Ishikawa (cell line): ENCODE measurements around the gene ESR1.

Source experiments
- CEBPB ChIP-seq: IDR thresholded peaks from 2 replicates; pipeline ENCODE4 v1.6.1; 2012
- CREB1 ChIP-seq: IDR thresholded peaks from 2 replicates; pipeline ENCODE4 v1.6.1; 2012; ENCODE audit warnings: low read depth
- EGR1 ChIP-seq: IDR thresholded peaks from 2 replicates; pipeline ENCODE4 v1.6.1; 2012
- EP300 ChIP-seq: IDR thresholded peaks from 2 replicates; pipeline ENCODE4 v1.6.1; 2012; ENCODE audit warnings: borderline replicate concordance
- FOXM1 ChIP-seq: IDR thresholded peaks from 2 replicates; pipeline ENCODE4 v1.6.1; 2012; ENCODE audit warnings: low read depth, borderline replicate concordance
- NFIC ChIP-seq: IDR thresholded peaks from 2 replicates; pipeline ENCODE4 v1.6.1; 2012
- RAD21 ChIP-seq: IDR thresholded peaks from 2 replicates; pipeline ENCODE4 v1.6.1; 2012; ENCODE audit warnings: low read depth
- TAF1 ChIP-seq: IDR thresholded peaks from 2 replicates; pipeline ENCODE4 v1.6.1; 2012; ENCODE audit warnings: low read depth, mild to moderate bottlenecking
- TCF12 ChIP-seq: IDR thresholded peaks from 2 replicates; pipeline ENCODE4 v1.6.1; 2012; ENCODE audit warnings: low read depth
- TEAD4 ChIP-seq: IDR thresholded peaks from 2 replicates; pipeline ENCODE4 v1.6.1; 2012
- YY1 ChIP-seq: IDR thresholded peaks from 2 replicates; pipeline ENCODE4 v1.6.1; 2012; ENCODE audit warnings: low read depth
- ZBTB7A ChIP-seq: IDR thresholded peaks from 2 replicates; pipeline ENCODE4 v1.6.1; 2012; ENCODE audit warnings: low read depth
- TF ChIP-seq, protein P1 (sequence below): IDR thresholded peaks from 2 replicates; pipeline ENCODE4 v1.6.1; 2012
- TF ChIP-seq, protein P2 (sequence below): IDR thresholded peaks from 2 replicates; pipeline ENCODE4 v1.6.1; 2012
- TF ChIP-seq, protein P3 (sequence below): IDR thresholded peaks from 2 replicates; pipeline ENCODE4 v1.6.1; 2012; ENCODE audit warnings: low read depth, mild to moderate bottlenecking

The ESR1 gene

DNA sequence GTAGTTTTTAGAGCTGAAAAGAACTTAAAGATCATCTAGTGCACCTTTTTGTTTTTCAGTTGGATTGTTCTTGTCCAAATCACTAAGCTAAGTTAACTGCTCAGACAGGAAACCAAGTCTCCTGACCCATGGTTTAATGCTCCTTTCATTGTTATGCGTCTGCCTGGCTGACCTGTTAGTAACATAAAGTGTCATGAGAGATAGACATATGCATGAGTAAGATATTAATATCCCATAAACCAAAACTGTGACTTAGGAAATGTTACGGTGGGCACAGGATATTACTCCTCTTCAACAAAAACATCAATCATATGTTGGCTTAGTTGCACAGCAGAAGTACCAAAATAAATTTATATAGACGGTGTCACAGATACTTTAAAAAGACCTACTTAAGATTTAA lies 84.0 kb downstream of the ESR1 start:
- TF ChIP-seq YY1, result no peak
- TF ChIP-seq TEAD4, result no peak
- no peak for TF ChIP-seq EGR1

DNA sequence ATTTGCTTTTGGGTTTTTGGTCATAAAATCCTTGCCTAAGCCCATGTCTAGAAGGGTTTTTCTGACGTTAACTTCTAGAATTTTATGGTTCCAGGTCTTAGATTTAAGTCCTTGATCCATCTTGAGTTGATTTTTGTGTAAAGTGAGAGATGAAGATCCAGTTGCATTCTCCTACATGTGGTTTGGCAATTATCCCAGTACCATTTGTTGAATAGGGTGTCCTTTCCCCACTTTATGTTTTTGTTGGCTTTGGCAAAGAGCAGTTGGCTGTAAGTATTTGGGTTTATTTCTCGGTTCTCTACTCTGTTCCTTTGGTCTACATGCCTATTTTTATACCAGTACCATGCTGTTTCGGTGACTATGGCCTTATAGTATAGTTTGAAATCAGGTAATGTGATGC lies 86.9 kb downstream of the ESR1 start:
- peak; percentile 57 for TF ChIP-seq NFIC

DNA sequence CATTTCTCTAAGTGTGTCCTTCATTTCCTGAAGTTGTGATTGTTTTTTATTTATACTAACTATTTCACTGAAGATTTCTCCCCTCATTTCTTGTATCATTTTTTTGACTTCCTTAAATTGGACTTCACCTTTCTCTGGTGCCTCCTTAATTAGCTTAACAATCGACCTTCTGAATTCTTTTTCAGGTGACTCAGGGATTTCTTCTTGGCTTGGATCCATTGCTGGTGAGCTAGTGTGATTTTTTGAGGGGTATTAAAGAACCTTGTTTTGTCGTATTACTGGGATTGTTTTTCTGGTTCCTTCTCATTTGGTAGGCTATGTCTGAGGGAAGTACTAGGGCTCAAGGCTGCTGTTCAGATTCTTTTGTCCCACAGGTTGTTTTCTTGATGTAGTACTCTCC lies 92.8 kb downstream of the ESR1 start:
- TF ChIP-seq NFIC, result peak; percentile 46; the same call in 1 of the 2 replicates
- TF ChIP-seq YY1, result no peak
- no peak for TF ChIP-seq TAF1
- no peak for TF ChIP-seq TCF12

DNA sequence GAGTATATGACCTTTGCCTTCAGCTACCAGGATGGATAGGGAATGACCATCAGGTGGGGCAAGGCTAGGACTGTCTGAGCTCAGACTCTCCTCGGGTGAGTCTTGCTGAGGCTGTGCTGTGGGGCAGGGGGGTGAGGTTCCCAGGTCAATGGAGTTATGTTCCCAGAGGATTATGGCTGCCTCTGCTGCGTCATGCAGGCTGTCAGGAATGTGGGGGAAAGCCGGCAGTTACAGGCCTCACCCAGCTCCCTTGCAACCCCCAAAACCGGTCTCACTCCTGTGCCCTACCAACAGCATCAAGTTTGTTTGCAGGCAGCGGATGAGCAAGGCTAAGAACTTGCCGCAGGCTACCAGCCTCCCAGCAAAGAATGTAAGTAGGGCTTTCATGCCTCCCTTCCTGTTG lies 93.5 kb downstream of the ESR1 start:
- TF ChIP-seq ZBTB7A, result no peak
- 0 out of 2 replicates have a peak, but pooled peaks have one; percentile 2 for TF ChIP-seq TEAD4
- TF ChIP-seq, protein P1, sequence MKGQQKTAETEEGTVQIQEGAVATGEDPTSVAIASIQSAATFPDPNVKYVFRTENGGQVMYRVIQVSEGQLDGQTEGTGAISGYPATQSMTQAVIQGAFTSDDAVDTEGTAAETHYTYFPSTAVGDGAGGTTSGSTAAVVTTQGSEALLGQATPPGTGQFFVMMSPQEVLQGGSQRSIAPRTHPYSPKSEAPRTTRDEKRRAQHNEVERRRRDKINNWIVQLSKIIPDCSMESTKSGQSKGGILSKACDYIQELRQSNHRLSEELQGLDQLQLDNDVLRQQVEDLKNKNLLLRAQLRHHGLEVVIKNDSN, result no peak

DNA sequence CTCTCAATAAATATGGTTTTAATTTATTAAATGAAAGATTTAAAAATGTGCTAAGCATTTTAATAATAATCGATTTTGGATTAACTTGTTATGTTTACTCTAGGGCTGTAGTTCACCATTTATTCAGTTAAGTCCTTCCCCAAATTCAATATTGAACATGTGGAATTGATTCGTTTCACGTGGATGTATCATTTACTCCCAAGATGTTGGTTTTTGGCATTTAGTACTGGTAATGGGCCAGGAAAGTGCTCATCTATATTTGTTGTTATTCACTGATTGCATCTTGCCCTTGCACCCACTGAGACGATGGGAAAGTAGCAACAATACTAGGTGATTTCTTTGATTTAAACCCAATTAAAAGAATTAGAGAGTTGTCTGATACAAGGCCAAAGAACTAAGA lies 97.1 kb downstream of the ESR1 start:
- TF ChIP-seq ZBTB7A (no peak), NFIC (no peak), EP300 (no peak), CEBPB (no peak), TAF1 (no peak), TEAD4 (no peak), YY1 (no peak), EGR1 (no peak), FOXM1 (no peak), CREB1 (no peak), RAD21 (no peak), TCF12 (no peak)
- TF ChIP-seq, protein P2, sequence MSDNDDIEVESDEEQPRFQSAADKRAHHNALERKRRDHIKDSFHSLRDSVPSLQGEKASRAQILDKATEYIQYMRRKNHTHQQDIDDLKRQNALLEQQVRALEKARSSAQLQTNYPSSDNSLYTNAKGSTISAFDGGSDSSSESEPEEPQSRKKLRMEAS, result no peak
- TF ChIP-seq, protein P3, sequence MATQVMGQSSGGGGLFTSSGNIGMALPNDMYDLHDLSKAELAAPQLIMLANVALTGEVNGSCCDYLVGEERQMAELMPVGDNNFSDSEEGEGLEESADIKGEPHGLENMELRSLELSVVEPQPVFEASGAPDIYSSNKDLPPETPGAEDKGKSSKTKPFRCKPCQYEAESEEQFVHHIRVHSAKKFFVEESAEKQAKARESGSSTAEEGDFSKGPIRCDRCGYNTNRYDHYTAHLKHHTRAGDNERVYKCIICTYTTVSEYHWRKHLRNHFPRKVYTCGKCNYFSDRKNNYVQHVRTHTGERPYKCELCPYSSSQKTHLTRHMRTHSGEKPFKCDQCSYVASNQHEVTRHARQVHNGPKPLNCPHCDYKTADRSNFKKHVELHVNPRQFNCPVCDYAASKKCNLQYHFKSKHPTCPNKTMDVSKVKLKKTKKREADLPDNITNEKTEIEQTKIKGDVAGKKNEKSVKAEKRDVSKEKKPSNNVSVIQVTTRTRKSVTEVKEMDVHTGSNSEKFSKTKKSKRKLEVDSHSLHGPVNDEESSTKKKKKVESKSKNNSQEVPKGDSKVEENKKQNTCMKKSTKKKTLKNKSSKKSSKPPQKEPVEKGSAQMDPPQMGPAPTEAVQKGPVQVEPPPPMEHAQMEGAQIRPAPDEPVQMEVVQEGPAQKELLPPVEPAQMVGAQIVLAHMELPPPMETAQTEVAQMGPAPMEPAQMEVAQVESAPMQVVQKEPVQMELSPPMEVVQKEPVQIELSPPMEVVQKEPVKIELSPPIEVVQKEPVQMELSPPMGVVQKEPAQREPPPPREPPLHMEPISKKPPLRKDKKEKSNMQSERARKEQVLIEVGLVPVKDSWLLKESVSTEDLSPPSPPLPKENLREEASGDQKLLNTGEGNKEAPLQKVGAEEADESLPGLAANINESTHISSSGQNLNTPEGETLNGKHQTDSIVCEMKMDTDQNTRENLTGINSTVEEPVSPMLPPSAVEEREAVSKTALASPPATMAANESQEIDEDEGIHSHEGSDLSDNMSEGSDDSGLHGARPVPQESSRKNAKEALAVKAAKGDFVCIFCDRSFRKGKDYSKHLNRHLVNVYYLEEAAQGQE, result no peak
- TF ChIP-seq, protein P1, result no peak

DNA sequence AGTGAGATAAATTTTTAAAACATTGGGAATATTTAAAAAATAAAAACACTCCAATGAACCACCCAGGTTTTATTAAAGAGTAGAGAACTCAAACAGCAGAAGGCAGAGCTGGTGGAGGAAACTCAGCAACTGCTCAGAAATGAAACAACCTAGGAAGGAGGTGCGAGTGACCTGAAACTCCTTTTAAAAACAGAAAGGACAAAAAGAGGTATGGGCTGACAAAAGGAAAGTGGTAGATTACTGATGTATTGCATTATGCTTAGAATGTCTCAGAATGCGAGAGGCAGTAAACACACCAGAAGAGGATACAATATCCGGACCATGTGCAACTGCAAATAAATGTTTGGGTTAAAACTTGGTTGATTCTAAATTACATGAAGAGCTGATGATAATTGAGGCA lies 97.6 kb downstream of the ESR1 start:
- TF ChIP-seq, protein P3, result no peak
- TF ChIP-seq TAF1, result no peak
- no peak for TF ChIP-seq EP300
- TF ChIP-seq, protein P2, result no peak
- TF ChIP-seq RAD21, result no peak
- no peak for TF ChIP-seq TEAD4
- TF ChIP-seq NFIC, result no peak
- TF ChIP-seq, protein P1, result no peak
- TF ChIP-seq TCF12, result no peak
- no peak for TF ChIP-seq ZBTB7A
- no peak for TF ChIP-seq CREB1
- TF ChIP-seq YY1, result no peak
- TF ChIP-seq EGR1, result no peak
- TF ChIP-seq CEBPB, result no peak
- TF ChIP-seq FOXM1, result no peak

DNA sequence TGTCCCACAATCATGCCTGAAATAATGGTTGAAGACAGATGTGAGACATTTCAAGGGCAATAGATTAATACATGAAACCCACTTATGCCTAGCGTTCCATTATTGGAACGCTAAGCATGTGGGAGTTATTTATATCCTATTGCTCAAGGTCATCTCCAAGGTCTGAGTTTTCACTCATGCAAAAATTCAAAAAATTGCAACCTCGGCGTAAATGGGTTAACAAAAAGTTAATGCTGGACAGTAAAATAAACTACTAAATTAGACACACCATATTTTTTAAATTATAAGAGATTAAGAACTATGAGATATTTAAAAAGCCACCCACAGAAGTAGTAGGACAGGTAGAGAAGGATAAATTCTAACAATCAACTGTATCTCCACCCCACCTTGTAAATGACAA lies 98.4 kb downstream of the ESR1 start:
- no peak for TF ChIP-seq ZBTB7A
- TF ChIP-seq EGR1, result no peak
- TF ChIP-seq TAF1, result no peak
- TF ChIP-seq, protein P1, result no peak
- TF ChIP-seq, protein P2, result no peak
- no peak for TF ChIP-seq NFIC
- no peak for TF ChIP-seq CEBPB
- TF ChIP-seq, protein P3, result no peak
- TF ChIP-seq TEAD4, result no peak
- no peak for TF ChIP-seq FOXM1
- no peak for TF ChIP-seq EP300
- TF ChIP-seq YY1, result no peak
- TF ChIP-seq TCF12, result no peak
- TF ChIP-seq CREB1, result no peak
- TF ChIP-seq RAD21, result no peak
